PFSK-1 (cell line): Measurements from ENCODE around the gene CYP26A1.

Source experiments
- POLR2AphosphoS5 ChIP-seq: IDR thresholded peaks from 2 replicates; pipeline ENCODE4 v1.6.1; 2012; ENCODE audit warnings: low read depth, mild to moderate bottlenecking, control low read depth, low read length, moderate library complexity
- TAF1 ChIP-seq: IDR thresholded peaks from 2 replicates; pipeline ENCODE4 v1.6.1; 2012; ENCODE audit warnings: low read length, control low read depth, borderline replicate concordance; ENCODE audit not compliant: insufficient read depth

GRCh38 chr10:93123766-93124165 lies 50.1 kb downstream of the CYP26A1 start:
- no peak for TF ChIP-seq POLR2AphosphoS5
- no peak for TF ChIP-seq TAF1
